ACC112 (cell line): ENCODE results near the gene EBF3.

ENCODE experiments used
- H2AFZ ChIP-seq: fragments of 200-600 bp; sonication (generic); one replicate; pipeline ENCODE4 v1.6.0; 2017; ENCODE audit warnings: antibody characterized with exemption, low read length; ENCODE audit not compliant: unreplicated experiment
- H3K27ac ChIP-seq: fragments of 200-600 bp; sonication (generic); 2 replicates; pipeline ENCODE4 v1.5.1; 2014; ENCODE audit warnings: low read depth, mild to moderate bottlenecking, antibody characterized with exemption, low read length, moderate library complexity
- H3K27me3 ChIP-seq: fragments of 200-600 bp; sonication (generic); 2 replicates; pipeline ENCODE4 v1.6.1; 2014; ENCODE audit warnings: mild to moderate bottlenecking, antibody characterized with exemption, low read length, moderate library complexity, mixed read lengths; ENCODE audit not compliant: insufficient read depth
- H3K36me3 ChIP-seq: fragments of 200-600 bp; sonication (generic); 2 replicates; pipeline ENCODE4 v1.6.1; 2016; ENCODE audit warnings: mild to moderate bottlenecking, antibody characterized with exemption, low read length, moderate library complexity, mixed read lengths; ENCODE audit not compliant: insufficient read depth
- H3K4me1 ChIP-seq: fragments of 200-600 bp; sonication (generic); one replicate; pipeline ENCODE4 v1.6.1; 2016; ENCODE audit warnings: low read length, mixed read lengths; ENCODE audit not compliant: insufficient read depth, unreplicated experiment, control insufficient read depth
- H3K4me3 ChIP-seq: fragments of 200-600 bp; sonication (generic); 2 replicates; pipeline ENCODE4 v1.5.1; 2014; ENCODE audit warnings: mild to moderate bottlenecking, low read depth, low read length
- H3K79me2 ChIP-seq: fragments of 200-600 bp; sonication (generic); one replicate; pipeline ENCODE4 v1.6.0; 2016; ENCODE audit warnings: low read length; ENCODE audit not compliant: control insufficient read depth, unreplicated experiment, insufficient read depth

EBF3 gene

DNA sequence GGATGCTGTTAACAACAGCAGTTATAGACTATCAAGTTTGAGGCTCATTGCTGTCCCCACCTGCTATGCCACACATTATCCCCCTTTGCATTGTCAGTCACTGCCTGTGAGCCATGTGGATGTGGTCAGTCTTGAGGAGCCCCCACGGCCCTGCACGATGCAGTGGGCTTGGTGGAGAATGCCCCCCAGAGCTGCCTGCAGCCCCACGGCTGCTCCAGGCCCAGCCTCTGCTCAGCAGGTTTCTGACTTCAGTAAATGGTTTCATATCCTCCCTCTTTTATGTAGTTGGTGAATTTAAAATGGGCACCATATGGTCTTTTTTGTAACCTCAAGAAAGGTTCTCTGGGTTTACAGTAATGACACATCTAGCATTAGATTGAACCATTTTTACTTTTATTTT is 164.1 kb downstream of the EBF3 start:
- H3K4me3 ChIP-seq, result no peak overlapping the region
- H3K27me3 ChIP-seq, result no peaks in the 10 kb centered on the region; the same call in 1 of the 2 replicates
- no peaks in the 10 kb centered on the region for H3K79me2 ChIP-seq
- no peak overlapping the region for H3K27ac ChIP-seq
- no peaks in the 10 kb centered on the region for H3K36me3 ChIP-seq
- H2AFZ ChIP-seq, result no peak overlapping the region
- H3K4me1 ChIP-seq, result no peaks in the 10 kb centered on the region

DNA sequence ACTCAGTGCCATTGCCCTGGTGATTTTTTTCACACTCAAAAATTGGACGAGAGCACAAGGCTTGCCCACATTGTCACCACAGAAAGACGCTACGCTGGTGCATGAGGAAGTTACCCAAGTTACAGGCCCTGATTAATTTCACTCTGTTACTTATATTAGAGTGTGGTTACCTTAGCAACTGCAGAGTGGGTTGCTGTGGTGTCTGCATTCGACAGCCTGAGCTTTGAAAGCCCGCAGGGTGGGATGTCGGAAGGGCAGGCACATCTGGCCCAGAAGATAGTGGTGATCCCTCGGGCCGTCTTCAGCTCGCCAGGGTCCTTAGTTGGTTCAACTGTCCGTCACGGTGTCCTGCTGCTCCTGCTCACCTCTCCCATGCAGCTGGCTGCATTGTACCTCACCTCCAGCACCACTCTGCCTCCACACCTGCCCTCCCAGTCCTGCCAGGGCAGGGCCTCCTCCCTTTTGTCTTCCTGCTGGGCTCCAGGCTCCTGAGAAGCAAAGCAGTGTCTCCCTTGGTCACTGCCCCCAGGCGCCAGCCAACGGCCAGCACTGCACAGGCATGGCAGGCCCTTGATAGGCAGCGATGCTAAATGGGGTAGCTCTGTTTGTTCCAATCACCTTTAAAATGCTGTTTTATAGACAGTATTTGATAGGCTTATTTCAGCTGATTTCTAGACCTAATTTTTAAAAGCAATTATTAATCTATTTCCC is 167.2 kb downstream of the EBF3 start:
- H3K4me1 ChIP-seq, result no peaks in the 10 kb centered on the region
- no peak overlapping the region for H2AFZ ChIP-seq
- no peaks in the 10 kb centered on the region for H3K36me3 ChIP-seq
- no peaks in the 10 kb centered on the region; the same call in 1 of the 2 replicates for H3K27me3 ChIP-seq
- no peak overlapping the region for H3K4me3 ChIP-seq
- H3K79me2 ChIP-seq, result no peaks in the 10 kb centered on the region
- H3K27ac ChIP-seq, result no peak overlapping the region

DNA sequence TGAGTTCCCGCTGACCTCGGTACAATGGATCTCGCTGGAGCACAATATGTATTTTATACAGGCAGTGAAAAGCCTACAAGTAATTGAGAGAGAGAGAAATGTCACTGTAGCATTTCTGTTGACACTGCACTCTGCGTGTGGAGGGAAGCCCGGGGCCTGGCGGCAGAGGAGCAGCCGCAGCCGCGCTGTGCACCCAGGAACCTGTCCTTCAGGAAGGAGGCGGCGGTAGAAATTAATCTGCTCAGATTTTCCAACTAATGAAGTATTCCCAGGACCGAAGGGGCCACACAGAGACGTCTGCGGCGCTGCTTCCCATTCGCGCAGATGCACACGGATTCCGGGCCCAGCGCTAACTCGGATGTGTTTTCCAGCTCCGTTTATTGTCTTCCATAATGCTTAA is 170.1 kb downstream of the EBF3 start:
- no peaks in the 10 kb centered on the region for H3K4me1 ChIP-seq
- no peak overlapping the region for H3K27ac ChIP-seq
- no peaks in the 10 kb centered on the region for H3K36me3 ChIP-seq
- no peaks in the 10 kb centered on the region for H3K27me3 ChIP-seq
- H3K79me2 ChIP-seq, result no peaks in the 10 kb centered on the region
- no peak overlapping the region for H3K4me3 ChIP-seq
- H2AFZ ChIP-seq, result no peak overlapping the region

DNA sequence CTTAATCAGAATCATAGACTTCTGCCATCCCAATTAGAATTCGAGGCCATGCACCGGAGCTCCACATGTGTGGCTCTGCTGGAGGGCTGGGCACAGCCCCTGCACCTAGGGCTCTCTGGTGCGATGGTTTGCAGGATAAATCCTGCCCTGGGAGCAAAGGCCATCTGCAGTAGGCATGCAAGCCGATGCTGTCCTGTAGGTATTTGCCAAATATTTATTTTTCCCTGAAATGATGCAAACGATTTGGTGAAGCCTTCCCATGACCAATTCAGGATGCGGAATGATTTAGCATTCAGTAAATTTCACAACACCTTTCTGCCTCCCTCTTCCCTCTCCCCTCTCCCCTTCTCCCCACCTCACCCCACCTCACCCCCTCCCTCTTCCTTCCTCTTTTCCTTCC is 170.6 kb downstream of the EBF3 start:
- H3K36me3 ChIP-seq, result no peaks in the 10 kb centered on the region
- H3K4me3 ChIP-seq, result no peak overlapping the region
- H3K79me2 ChIP-seq, result no peaks in the 10 kb centered on the region
- H3K27ac ChIP-seq, result no peak overlapping the region
- no peaks in the 10 kb centered on the region for H3K27me3 ChIP-seq
- H3K4me1 ChIP-seq, result no peaks in the 10 kb centered on the region
- H2AFZ ChIP-seq, result no peak overlapping the region

DNA sequence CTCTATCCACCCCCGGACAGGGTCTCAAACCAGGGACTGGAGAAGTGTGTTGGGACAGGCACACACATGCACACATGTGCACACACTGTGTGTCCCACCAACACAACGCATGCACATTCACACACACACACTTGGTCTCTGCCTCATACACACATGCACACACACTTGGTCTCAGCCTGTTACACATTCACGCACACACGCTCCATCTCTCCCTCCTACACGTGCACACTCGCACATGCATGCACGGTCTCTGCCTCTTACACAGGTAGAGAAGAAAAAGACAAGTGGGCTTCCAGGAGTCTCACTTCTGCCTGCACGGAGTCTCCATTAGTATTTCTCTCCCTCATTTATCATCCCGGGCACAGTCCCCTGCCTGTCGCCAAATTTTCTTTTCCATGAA is 171.2 kb downstream of the EBF3 start:
- H3K4me3 ChIP-seq, result no peak overlapping the region
- no peak overlapping the region for H3K27ac ChIP-seq
- H3K27me3 ChIP-seq, result no peaks in the 10 kb centered on the region
- no peaks in the 10 kb centered on the region for H3K79me2 ChIP-seq
- no peaks in the 10 kb centered on the region for H3K4me1 ChIP-seq
- no peak overlapping the region for H2AFZ ChIP-seq
- no peaks in the 10 kb centered on the region for H3K36me3 ChIP-seq

DNA sequence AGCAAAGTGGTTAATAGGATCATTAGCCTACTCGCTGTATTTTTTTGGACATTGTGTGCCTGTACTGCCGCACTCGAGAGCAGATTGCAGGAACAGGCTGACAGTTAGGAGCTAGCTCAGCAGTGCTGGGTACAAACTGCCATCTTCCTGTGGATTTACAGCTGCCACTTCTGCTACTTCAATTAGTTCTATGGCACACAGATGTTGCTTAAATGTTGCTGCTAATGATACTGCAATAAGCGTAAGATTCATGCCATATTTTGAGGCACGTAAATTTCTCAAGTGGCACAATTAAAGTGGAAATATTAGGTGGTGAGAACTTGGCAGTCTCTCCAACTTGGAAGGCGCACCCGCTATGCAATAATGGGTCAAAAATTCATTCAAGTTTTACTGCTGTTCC is 171.9 kb downstream of the EBF3 start:
- Histone ChIP-seq H3K4me1 (no peaks in the 10 kb centered on the region), H3K36me3 (no peaks in the 10 kb centered on the region), H3K4me3 (no peak overlapping the region), H2AFZ (no peak overlapping the region), H3K27ac (no peak overlapping the region), H3K27me3 (no peaks in the 10 kb centered on the region), H3K79me2 (no peaks in the 10 kb centered on the region)

DNA sequence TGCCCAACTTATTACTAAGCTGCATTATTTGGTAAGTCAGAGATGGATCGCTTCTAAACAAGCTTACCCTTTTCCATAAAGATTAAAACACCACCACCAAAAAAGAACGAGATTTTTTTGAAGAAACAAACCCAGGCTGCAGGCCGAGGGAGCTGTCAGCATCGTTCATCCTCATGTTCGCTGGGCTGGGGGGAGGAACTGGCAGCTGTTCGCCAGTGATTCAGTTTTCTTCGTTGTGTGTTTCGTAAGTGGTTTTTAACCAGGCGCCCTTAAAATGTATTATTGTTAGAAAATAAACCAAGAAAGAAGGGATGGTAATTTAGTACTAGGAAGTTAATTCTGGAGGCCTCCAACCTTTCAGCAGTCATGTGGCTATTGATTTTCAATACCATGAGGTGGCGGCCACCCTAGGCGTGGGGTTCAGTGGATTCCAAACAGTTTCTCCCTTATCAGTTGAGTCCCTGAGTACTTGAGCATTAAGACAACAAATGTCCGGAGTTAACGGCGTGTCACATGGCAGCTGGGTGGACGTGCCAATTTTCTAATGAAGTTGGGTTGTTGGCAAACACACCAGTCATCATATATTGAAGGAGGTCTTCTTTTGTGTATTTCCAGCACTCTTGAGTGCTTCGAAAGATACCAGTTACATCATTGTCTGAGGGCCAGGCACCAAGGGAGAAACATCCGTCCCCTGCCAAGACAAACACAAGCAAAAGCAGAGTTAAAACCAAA is 173.2 kb downstream of the EBF3 start:
- Histone ChIP-seq H3K36me3 (no peaks in the 10 kb centered on the region), H3K4me1 (no peaks in the 10 kb centered on the region), H3K4me3 (0 out of 2 replicates have a peak overlapping the region, but pooled peaks have one; percentile 33), H3K27me3 (no peaks in the 10 kb centered on the region), H3K27ac (no peak overlapping the region), H2AFZ (no peak overlapping the region), H3K79me2 (no peaks in the 10 kb centered on the region)

DNA sequence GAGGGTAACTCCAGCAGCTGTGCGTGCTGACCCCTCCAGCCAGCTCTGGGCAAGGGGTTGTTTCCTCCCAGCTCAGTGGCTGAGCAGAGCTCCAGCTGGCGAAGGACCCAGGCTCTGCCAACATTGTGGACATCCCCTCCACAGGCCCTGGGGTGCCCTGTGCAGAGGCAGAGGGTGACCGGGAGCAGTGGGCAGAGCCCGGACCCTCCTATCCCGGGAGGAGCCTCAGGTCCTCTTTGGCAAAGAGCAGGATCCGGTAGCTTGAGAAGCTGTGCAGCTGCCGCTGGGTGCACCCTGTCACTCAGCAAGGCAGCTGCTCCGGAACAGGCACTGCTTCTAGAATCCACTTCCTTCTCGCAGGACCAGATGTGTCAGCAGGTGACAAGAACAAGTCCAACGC is 175.9 kb downstream of the EBF3 start:
- Histone ChIP-seq H3K27ac (no peak overlapping the region), H3K79me2 (no peaks in the 10 kb centered on the region), H3K4me1 (no peaks in the 10 kb centered on the region), H2AFZ (no peak overlapping the region), H3K4me3 (no peak overlapping the region), H3K27me3 (no peaks in the 10 kb centered on the region), H3K36me3 (no peaks in the 10 kb centered on the region)

DNA sequence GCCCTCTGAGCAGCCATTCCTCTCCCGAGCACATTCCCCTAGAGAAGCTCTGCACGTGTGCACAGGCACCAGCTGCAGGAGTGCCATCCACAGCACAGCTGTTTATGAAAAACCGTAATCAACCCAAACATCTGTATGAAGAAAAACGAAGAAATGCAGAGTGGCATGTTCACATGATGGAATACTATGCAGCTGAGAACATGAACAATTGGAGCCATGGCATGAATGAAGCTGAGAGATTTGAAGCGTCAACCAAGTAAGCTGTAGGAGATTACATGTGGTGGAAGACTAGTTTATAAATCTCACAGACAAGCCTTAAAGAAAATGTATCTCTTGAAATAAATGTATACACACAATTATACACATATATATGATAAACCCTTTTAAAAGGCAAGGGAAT is 176.5 kb downstream of the EBF3 start:
- no peaks in the 10 kb centered on the region for H3K4me1 ChIP-seq
- H3K79me2 ChIP-seq, result no peaks in the 10 kb centered on the region
- no peaks in the 10 kb centered on the region for H3K36me3 ChIP-seq
- H2AFZ ChIP-seq, result no peak overlapping the region
- no peak overlapping the region for H3K27ac ChIP-seq
- no peak overlapping the region for H3K4me3 ChIP-seq
- H3K27me3 ChIP-seq, result no peaks in the 10 kb centered on the region

DNA sequence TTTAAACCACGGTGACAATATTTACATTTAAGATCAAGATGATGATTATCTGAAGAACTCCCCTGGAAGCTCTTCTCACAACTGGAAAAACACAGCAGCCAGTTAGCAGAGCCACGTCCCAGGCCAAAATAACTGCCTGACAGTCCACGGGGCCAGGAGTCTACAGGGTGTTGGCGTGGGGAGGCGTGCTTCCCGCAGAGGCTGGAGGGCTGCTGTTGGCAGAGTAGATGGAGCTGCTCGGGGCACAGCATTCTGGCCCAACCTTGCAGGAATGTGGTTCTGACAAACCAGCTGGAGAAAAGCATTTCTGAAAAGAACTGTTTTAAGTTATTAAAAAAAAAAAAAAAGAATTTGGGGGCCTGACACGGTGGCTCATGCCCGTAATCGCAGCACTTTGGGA is 177.9 kb downstream of the EBF3 start:
- H3K79me2 ChIP-seq, result no peaks in the 10 kb centered on the region
- no peaks in the 10 kb centered on the region for H3K4me1 ChIP-seq
- H3K27me3 ChIP-seq, result no peaks in the 10 kb centered on the region
- no peak overlapping the region for H2AFZ ChIP-seq
- H3K27ac ChIP-seq, result no peak overlapping the region
- no peaks in the 10 kb centered on the region for H3K36me3 ChIP-seq
- no peak overlapping the region for H3K4me3 ChIP-seq

DNA sequence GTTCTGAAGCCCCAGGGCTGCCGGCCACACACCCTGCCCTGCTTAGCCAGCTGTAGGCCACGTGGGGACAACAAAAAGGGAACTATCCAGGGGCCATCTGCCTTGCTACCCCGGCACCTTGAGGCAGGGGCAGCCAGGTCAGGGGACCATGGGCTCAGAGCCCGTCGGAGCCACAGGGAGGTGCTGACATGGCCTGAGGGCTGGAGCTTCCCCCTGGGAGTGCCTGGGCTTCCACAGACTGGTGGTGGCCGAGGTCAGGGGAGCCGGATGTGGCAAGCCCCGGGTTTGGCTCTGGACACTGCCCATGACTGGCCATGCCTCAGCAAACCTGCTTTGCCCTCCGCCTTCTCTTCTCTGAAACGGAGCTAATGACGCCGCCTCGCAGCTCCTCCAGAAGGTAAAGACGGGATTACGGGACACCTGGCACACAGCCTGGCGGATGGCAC is 178.5 kb downstream of the EBF3 start:
- Histone ChIP-seq H3K4me3 (no peak overlapping the region), H3K27ac (no peak overlapping the region), H3K4me1 (no peaks in the 10 kb centered on the region), H3K79me2 (no peaks in the 10 kb centered on the region), H2AFZ (no peak overlapping the region), H3K27me3 (no peaks in the 10 kb centered on the region), H3K36me3 (no peaks in the 10 kb centered on the region)
